K562 (cell line): ENCODE results near the gene GNAT2. TPM values are rescaled to one million over a fixed set of nuclear protein-coding genes. Genes with fewer than 3 reads are reported as not detected.

ENCODE experiments used
- ATAC-seq: fragments of 200-7000 bp; cut with Tn5 transposase; 3 replicates; pipeline ENCODE4 v1.9.1; 2020; ENCODE audit warnings: moderate library complexity
- BruUV-seq: library from RNA; stranded (reverse); fragments of 400-500 nt; replicated peaks from 2 replicates; lab custom pipeline; 2021; lab: Mats Ljungman, UMichigan
- CTCF ChIA-PET: fragments of 300-600 bp; formaldehyde crosslinking; extraction: SDS; loops from one replicate; lab custom pipeline; 2021; ENCODE audit warnings: low intra/inter-chr PET ratio; lab: Yijun Ruan, JAX
- POLR2A ChIA-PET: fragments of 300-600, 350-650 bp; sonication (Branson Sonifier 250); formaldehyde crosslinking; extraction: SDS; loops from one replicate; lab custom pipeline; 2021; ENCODE audit warnings: antibody characterized with exemption, inconsistent platforms; lab: Yijun Ruan, JAX
- DNase-seq, 4 experiments: peaks; one replicate each; pipeline versions ENCODE4 v3.0.0 to v3.0.0-alpha.2; 2011 to 2018; ENCODE audit warnings: low spot score in 3 of 4, mixed read lengths in 3 of 4; ENCODE audit errors: extremely low read depth in 1 of 4
- FAIRE-seq: peaks from 2 replicates; lab custom pipeline; 2011; peaks lifted over from hg19 to GRCh38; lab: Jason Lieb, UNC
- H2AFZ ChIP-seq: 2 replicates; pipeline ENCODE4 v1.6.0; 2011; ENCODE audit warnings: low read depth, low read length, control low read depth, inconsistent platforms
- H3K27ac ChIP-seq: fragments of 200-600 bp; 3 replicates; pipeline ENCODE4 v1.8.0; 2011; ENCODE audit warnings: low read depth, mild to moderate bottlenecking, control low read depth, inconsistent platforms, low read length, moderate library complexity, mixed read lengths; ENCODE audit errors: extremely low read depth
- H3K27me3 ChIP-seq, 2 experiments: fragments of 300-600 bp in 1 of 2; 2 replicates in 1 of 2; 3 replicates in 1 of 2; pipeline versions ENCODE4 v1.6.0 to v1.8.0; 2011; ENCODE audit warnings: inconsistent platforms in 2 of 2, low read length in 2 of 2, mild to moderate bottlenecking in 1 of 2, mixed read lengths in 1 of 2, moderate library complexity in 1 of 2; ENCODE audit not compliant: control insufficient read depth in 2 of 2, insufficient read depth in 2 of 2
- H3K36me3 ChIP-seq: fragments of 300-600 bp; 3 replicates; pipeline ENCODE4 v1.8.0; 2011; ENCODE audit warnings: mild to moderate bottlenecking, low read length, inconsistent platforms; ENCODE audit not compliant: control insufficient read depth, insufficient read depth
- H3K4me1 ChIP-seq, 2 experiments: fragments of 200-600 bp in 1 of 2; replicated peaks in 1 of 2; 2 replicates in 1 of 2; 3 replicates in 1 of 2; pipeline versions ENCODE4 v1.5.1 to v1.8.0; 2011; ENCODE audit warnings: inconsistent platforms in 2 of 2, low read length in 2 of 2, mild to moderate bottlenecking in 1 of 2, mixed read lengths in 1 of 2, moderate library complexity in 1 of 2; ENCODE audit not compliant: control insufficient read depth in 2 of 2, insufficient read depth in 2 of 2
- H3K4me2 ChIP-seq: 2 replicates; pipeline ENCODE4 v1.6.1; 2011; ENCODE audit warnings: low read length, control low read depth, inconsistent platforms, mixed read lengths; ENCODE audit not compliant: insufficient read depth
- H3K4me3 ChIP-seq: fragments of 200-600 bp; sonication (generic), shearing (Covaris generic); 2 replicates; pipeline ENCODE4 v1.5.1; 2016; ENCODE audit warnings: control low read depth, inconsistent platforms
- H3K79me2 ChIP-seq: fragments of 200-600 bp; 3 replicates; pipeline ENCODE4 v1.8.0; 2011; ENCODE audit warnings: low read length, inconsistent platforms; ENCODE audit not compliant: control insufficient read depth, insufficient read depth
- H3K9ac ChIP-seq, 2 experiments: 2 replicates each; pipeline versions ENCODE4 v1.6.0 to v1.6.1; 2011; ENCODE audit warnings: low read depth in 2 of 2, low read length in 2 of 2, control low read depth in 1 of 2, inconsistent platforms in 1 of 2, mild to moderate bottlenecking in 1 of 2, mixed read lengths in 1 of 2; ENCODE audit not compliant: insufficient read depth in 1 of 2
- H3K9me1 ChIP-seq: one replicate; pipeline ENCODE4 v1.6.0; 2011; ENCODE audit warnings: inconsistent platforms, mild to moderate bottlenecking, low read length, moderate library complexity; ENCODE audit not compliant: control insufficient read depth, insufficient read depth
- H3K9me3 ChIP-seq: replicated peaks from 2 replicates; pipeline ENCODE4 v1.5.1; 2011; ENCODE audit warnings: low read depth, low read length, inconsistent platforms; ENCODE audit not compliant: control insufficient read depth, insufficient read depth
- H4K20me1 ChIP-seq: replicated peaks from 2 replicates; pipeline ENCODE4 v1.6.1; 2011; ENCODE audit warnings: low read length, inconsistent platforms, mixed read lengths; ENCODE audit not compliant: control insufficient read depth, insufficient read depth
- ADNP ChIP-seq: fragments of 200-800 bp; sonication (Bioruptor generic); IDR thresholded peaks from 2 replicates; pipeline ENCODE4 v1.6.1; 2016; ENCODE audit warnings: missing genetic modification characterization, missing compliant biosample characterization
- AFF4 ChIP-seq: sonication (generic); formaldehyde crosslinking; IDR thresholded peaks from 2 replicates; pipeline ENCODE4 v1.8.0; 2023; ENCODE audit warnings: mild to moderate bottlenecking, missing genetic modification reagents
- ARID1B ChIP-seq: fragments of 450-650 bp; IDR thresholded peaks from 2 replicates; pipeline ENCODE4 v1.6.1; 2016; ENCODE audit warnings: antibody characterized with exemption, mild to moderate bottlenecking, inconsistent platforms
- CTBP1 ChIP-seq: fragments of 450-650 bp; IDR thresholded peaks from 2 replicates; pipeline ENCODE4 v1.6.1; 2016; ENCODE audit warnings: borderline replicate concordance
- CXXC5 ChIP-seq: fragments of 250-450 bp; sonication (Bioruptor Pico); IDR thresholded peaks from 2 replicates; pipeline ENCODE4 v1.8.0; 2022; ENCODE audit warnings: inconsistent platforms, mild to moderate bottlenecking, moderate library complexity
- EZH2 ChIP-seq: IDR thresholded peaks from 2 replicates; pipeline ENCODE4 v1.6.1; 2012; ENCODE audit warnings: low read depth, mild to moderate bottlenecking, inconsistent platforms, low read length, borderline replicate concordance
- FOSL1 ChIP-seq: fragments of 200-800 bp; sonication (Bioruptor generic); conservative IDR thresholded peaks from 2 replicates; pipeline ENCODE4 v1.6.1; 2016; ENCODE audit warnings: missing genetic modification characterization, missing compliant biosample characterization
- GTF2F1 ChIP-seq: IDR thresholded peaks from 2 replicates; pipeline ENCODE4 v1.6.1; 2011; ENCODE audit warnings: low read depth, low read length, improper control_type of control experiment
- HLTF ChIP-seq: fragments of 450-650 bp; IDR thresholded peaks from 2 replicates; pipeline ENCODE4 v1.6.1; 2016
- MCM3 ChIP-seq: fragments of 450-650 bp; IDR thresholded peaks from 2 replicates; pipeline ENCODE4 v1.6.1; 2016
- MEF2D ChIP-seq: conservative IDR thresholded peaks from 2 replicates; pipeline ENCODE4 v1.6.1; 2016; ENCODE audit warnings: low read depth, missing genetic modification characterization, missing compliant biosample characterization
- MEIS2 ChIP-seq: fragments of 450-650 bp; IDR thresholded peaks from 2 replicates; pipeline ENCODE4 v1.6.1; 2014; ENCODE audit warnings: mild to moderate bottlenecking; ENCODE audit not compliant: partially characterized antibody
- POLR2A ChIP-seq: fragments of 450-650 bp; conservative IDR thresholded peaks from 2 replicates; pipeline ENCODE4 v1.6.1; 2016
- SMARCE1 ChIP-seq: fragments of 450-650 bp; IDR thresholded peaks from 2 replicates; pipeline ENCODE4 v1.7.1; 2016; ENCODE audit warnings: mild to moderate bottlenecking
- XRCC3 ChIP-seq: fragments of 450-650 bp; IDR thresholded peaks from 2 replicates; pipeline ENCODE4 v1.6.1; 2017; ENCODE audit warnings: mild to moderate bottlenecking, moderate library complexity
- ZFP91 ChIP-seq: sonication (generic); formaldehyde crosslinking; IDR thresholded peaks from 2 replicates; pipeline ENCODE4 v1.8.0; 2022; ENCODE audit warnings: mild to moderate bottlenecking, missing genetic modification reagents
- ZNF121 ChIP-seq: sonication (generic); formaldehyde crosslinking; conservative IDR thresholded peaks from 2 replicates; pipeline ENCODE4 v1.8.0; 2022; ENCODE audit warnings: missing genetic modification reagents
- ZNF583 ChIP-seq: fragments of 250-450 bp; sonication (Bioruptor Pico); IDR thresholded peaks from 2 replicates; pipeline ENCODE4 v1.4.0; 2020
- WGBS: fragments of 100-300 bp; shearing (Covaris generic); methylation state at CpG from one replicate; pipeline ENCODE4 v1.1.6; 2016; ENCODE audit warnings: low coverage, mixed read lengths; ENCODE audit not compliant: insufficient coverage; ENCODE audit errors: missing lambda C conversion rate; 5-methylcytosine and 5-hydroxymethylcytosine counted together
- in situ Hi-C: fragments of 300-500 bp; cut with MboI; formaldehyde crosslinking; loops from 4 replicates; pipeline ENCODE4 v1.15.0; 2018; ENCODE audit warnings: inconsistent platforms, mixed read lengths
- intact Hi-C: fragments of 100-400 bp; cut with micrococcal nuclease; formaldehyde crosslinking; loops from 2 replicates; pipeline ENCODE4 v1.14.2; 2022
- polyA plus RNA-seq, 8 experiments: library from polyadenylated mRNA; depleted of rRNA in 4 of 8; stranded (reverse) in 5 of 8; unstranded in 3 of 8; fragments of >200 nt; fragmentation: Nextera tagmentation in 2 of 8; fragmentation: Illumina TruSeq in 1 of 8; extraction: Ambion mirVana in 2 of 8; extraction: Trizol in 1 of 8; gene quantifications; 2 replicates each; pipeline versions ENCODE4 v1.2.1 to v1.2.3, GENCODE V29; 2011 to 2014; ENCODE audit warnings: inconsistent platforms in 1 of 8, missing spikeins in 1 of 8
- total RNA-seq, 7 experiments: library from RNA; depleted of rRNA in 6 of 7; stranded (reverse); fragments of >200 nt in 6 of 7; fragmentation: Illumina TruSeq in 2 of 7; extraction: Trizol in 2 of 7; gene quantifications; 2 replicates each; pipeline versions ENCODE4 v1.2.1 to v1.2.3, GENCODE V29; 2011 to 2021; ENCODE audit warnings: low replicate concordance in 1 of 7
- TF ChIP-seq, protein P1 (sequence below): sonication (generic); formaldehyde crosslinking; IDR thresholded peaks from 2 replicates; pipeline ENCODE4 v1.4.0; 2020; ENCODE audit warnings: mild to moderate bottlenecking, missing genetic modification reagents

Gene GNAT2
- total and polyA plus RNA-seq, 9 of the 15 experiments (the other 6 are each of a cell fraction or from before 2014, with no cell fraction given), result 0.06 to 0.52 (median 0.24) TPM; not detected in 1

GRCh38 chr1:109557520-109557919 is 61.9 kb downstream of the GNAT2 start:
- Histone ChIP-seq H3K9ac (no peak overlapping the region), H3K27me3 (no peaks in the 10 kb centered on the region), H3K4me2 (no peak overlapping the region), H4K20me1 (peaks cover 5% of the 10 kb centered on the region; the same call in 1 of the 2 replicates), H3K4me3 (no peak overlapping the region), H3K9me1 (no peaks in the 10 kb centered on the region), H3K27ac (no peak overlapping the region), H2AFZ (no peak overlapping the region), H3K36me3 (peaks cover 9% of the 10 kb centered on the region; the same call in 1 of the 3 replicates), H3K9me3 (no peaks in the 10 kb centered on the region), H3K79me2 (peaks cover 99% of the 10 kb centered on the region), H3K4me1 (peaks cover 0 to 10% of the 10 kb centered on the region in 2 experiments; a peak in 4 of 5 replicates)
- ChIA-PET CTCF (no interaction called here), POLR2A (interaction anchor here (4.8 kb wide), 1 partner anchor 8 kb away, joined by 48 read pairs; the partner anchor contains the start of gene GNAI3)
- FAIRE-seq (no peak), DNase-seq (peak in 1 of 4 experiments; percentile 47), ATAC-seq (peak; percentile 38; the same call in 2 of the 3 replicates)
- no TSS peak for BruUV-seq
- in situ Hi-C loops, result no loop called here
- whole genome bisulfite sequencing, result 11% methylated on average over 5 of the region's 5 CpGs
- intact Hi-C loops, result no loop called here
- TF ChIP-seq XRCC3 (no peak), POLR2A (no peak), ADNP (tag) (no peak), CXXC5 (peak; percentile 66), MCM3 (no peak), MEF2D (tag) (no peak), FOSL1 (tag) (peak; percentile 53), ARID1B (peak; percentile 19; the same call in 1 of the 2 replicates), ZNF121 (CRISPR knock-in tag) (no peak), HLTF (no peak), AFF4 (CRISPR knock-in tag) (no peak), ZFP91 (CRISPR knock-in tag) (no peak), MEIS2 (peak; percentile 2), CTBP1 (peak; percentile 29; the same call in 1 of the 2 replicates), GTF2F1 (no peak), SMARCE1 (peak; percentile 22; the same call in 1 of the 2 replicates), ZNF583 (no peak), EZH2 (no peak)
- TF ChIP-seq, protein P1, sequence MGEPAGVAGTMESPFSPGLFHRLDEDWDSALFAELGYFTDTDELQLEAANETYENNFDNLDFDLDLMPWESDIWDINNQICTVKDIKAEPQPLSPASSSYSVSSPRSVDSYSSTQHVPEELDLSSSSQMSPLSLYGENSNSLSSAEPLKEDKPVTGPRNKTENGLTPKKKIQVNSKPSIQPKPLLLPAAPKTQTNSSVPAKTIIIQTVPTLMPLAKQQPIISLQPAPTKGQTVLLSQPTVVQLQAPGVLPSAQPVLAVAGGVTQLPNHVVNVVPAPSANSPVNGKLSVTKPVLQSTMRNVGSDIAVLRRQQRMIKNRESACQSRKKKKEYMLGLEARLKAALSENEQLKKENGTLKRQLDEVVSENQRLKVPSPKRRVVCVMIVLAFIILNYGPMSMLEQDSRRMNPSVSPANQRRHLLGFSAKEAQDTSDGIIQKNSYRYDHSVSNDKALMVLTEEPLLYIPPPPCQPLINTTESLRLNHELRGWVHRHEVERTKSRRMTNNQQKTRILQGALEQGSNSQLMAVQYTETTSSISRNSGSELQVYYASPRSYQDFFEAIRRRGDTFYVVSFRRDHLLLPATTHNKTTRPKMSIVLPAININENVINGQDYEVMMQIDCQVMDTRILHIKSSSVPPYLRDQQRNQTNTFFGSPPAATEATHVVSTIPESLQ (CRISPR knock-in tag), result no peak
